HG03558 (cell line): ENCODE data around the gene NT5C3A.

ENCODE experiments used
- ATAC-seq: cut with Tn5 transposase; IDR thresholded peaks from one replicate; pipeline ENCODE4 v1.9.1; 2021; ENCODE audit warnings: moderate number of reproducible peaks; ENCODE audit not compliant: unreplicated experiment; ENCODE audit errors: extremely low read depth

NT5C3A gene

DNA sequence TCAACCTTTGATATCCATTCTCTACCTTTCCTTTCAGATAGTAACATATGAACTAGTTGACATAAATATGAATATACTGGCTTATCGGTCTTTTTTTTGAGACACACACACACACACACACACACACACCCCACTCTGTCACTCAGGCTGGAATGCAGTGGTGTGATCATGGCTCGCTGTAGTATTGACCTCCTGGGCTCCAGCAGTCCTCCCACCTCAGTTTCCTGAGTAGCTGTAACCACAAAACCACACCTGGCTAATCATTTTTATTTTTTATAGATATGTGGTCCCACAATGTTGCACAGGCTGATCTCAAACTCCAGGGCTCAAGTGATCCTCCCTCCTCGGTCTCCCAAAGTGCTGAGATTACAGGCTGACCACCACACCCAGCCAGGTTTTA lies 14.2 kb upstream of the NT5C3A start:
- no peak for ATAC-seq

DNA sequence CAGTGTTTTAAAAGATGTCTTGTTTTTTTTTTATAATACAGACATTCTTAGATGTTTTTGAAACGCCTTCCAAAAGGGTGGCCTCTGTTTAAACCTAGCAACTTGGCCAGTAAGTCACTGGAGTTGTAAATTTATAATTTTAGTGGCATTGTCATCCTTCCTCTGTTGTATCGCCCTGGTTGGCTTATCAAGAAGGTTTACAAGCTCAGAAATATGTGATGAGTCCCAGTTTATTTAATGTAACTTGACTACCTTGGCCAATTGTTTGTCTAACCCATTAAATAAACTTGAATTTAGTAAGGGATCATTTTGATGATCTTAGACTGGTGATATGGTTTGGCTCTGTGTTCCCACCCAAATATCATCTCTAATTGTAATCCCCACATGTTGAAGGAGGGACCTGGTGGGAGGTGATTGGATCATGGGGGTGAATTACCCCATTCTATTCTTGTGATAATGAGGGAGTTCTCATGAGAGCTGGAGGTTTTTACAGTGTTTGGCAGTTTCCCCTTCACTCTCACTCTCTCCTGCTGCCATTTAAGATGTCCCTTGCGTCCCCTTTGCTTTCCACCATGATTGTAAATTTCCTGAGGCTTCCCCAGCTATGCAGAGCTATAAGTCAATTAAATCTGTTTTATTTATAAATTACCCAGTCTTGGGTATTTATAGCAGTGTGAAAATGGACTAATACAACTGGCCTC lies 13.4 kb upstream of the NT5C3A start:
- no peak for ATAC-seq

DNA sequence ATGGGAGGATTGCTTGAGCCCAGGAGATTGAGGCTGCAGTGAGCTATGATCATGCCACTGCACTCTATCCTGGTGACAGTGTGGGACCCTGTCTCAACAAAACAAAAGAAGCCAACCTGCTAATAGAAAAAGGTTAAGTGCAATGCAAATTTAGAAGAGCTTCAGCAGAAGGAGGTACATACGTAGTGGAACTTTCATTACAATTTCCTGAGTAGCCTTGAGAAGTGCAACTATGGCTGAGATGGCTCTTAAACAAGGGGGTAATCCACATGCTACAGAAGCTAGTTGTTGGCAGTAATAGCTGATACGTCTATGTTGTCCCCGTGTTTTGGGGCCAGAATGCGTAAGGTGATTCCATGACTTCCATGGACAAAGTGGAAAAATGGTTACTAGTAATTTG lies 10.7 kb upstream of the NT5C3A start:
- ATAC-seq, result no peak

DNA sequence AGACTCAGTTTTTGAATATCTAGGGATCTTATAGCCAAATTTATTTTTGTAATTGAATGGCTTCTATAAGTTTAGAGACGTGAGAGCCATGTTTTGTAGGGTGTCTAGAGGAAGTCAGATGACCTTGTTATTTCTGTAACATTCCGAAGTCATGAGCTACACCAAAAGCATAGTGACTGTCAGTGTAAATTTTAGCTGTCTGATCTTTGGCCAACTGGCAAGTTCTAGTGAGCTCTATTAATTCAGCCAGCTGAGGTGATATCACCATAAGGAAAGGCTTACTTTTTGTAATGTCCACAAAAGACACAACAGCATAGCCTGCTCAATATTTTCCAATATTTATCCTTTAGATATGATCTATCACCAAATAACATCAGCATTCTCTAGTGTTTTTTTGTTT lies 9.9 kb upstream of the NT5C3A start:
- no peak for ATAC-seq

DNA sequence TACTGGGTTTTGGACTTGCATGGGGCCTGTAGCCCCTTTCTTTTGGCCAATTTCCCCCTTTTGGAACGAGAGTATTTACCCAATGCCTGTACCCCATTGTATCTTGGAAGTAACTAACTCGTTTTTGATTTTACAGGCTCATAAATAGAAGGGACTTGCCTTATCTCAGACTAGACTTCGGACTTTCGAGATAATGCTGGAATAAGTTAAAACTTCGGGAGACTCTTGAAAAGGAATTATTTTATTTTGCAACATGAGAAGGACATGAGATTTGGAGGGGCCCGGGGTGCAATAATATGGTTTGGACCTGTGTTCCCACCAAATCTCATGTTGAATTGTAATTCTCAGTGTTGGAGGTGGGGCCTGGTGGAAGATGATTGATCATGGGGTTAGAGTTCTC lies 8.3 kb upstream of the NT5C3A start:
- no peak for ATAC-seq

DNA sequence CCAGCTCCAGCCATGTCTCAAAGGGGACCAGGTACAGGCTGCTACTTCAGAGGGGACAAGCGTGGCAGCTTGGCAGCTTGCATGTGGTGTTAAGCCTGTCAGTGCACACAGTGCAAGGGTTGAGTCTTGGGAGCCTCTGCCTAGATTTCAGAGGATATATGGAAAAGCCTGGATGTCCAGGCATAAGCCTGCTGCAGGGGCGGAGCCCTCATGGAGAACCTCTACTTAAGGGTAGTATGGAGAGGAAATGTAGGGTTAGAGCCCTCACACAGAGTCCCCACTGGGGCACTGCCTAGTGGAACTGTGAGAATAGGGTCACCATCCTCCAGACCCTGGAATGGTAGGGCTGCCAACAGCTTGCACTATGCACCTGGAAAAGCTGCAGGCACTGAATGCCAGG lies 7.7 kb upstream of the NT5C3A start:
- ATAC-seq, result no peak

DNA sequence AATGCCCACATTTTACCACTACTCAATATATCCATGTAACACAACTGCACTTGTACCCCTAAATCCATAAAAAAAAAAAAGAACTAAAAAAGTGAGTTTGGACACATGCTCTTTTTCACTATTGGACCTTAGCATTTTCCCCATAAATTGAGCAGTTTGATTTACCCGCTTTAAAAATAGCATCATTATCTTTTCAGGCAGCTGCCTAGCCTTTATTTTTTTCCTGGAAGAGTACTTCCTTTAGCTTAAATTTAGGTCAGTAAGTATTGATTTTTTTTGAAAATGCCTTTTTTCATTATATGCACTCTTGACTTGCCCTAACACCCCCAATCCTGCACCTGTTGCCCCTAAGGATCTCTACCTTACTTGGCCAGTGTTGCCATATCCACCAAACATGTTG lies 5.3 kb upstream of the NT5C3A start:
- ATAC-seq, result no peak

DNA sequence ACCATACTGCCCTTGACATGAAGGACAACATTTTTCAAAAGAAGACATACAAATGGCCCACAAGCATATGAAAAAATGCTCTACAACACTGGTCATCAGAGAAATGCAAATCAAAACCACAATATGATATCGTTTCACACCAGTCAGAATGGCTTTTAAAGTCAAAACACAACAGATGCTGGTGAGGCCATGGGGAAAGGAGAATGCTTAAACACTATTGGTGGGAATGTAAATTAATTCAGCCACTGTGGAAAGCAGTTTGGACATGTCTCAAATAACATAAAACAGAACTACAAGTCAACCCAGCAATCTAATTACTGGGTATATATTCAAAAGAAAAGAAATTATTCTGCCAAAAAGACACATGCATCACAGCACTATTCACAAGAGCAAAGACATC lies 4.2 kb upstream of the NT5C3A start:
- ATAC-seq, result no peak

DNA sequence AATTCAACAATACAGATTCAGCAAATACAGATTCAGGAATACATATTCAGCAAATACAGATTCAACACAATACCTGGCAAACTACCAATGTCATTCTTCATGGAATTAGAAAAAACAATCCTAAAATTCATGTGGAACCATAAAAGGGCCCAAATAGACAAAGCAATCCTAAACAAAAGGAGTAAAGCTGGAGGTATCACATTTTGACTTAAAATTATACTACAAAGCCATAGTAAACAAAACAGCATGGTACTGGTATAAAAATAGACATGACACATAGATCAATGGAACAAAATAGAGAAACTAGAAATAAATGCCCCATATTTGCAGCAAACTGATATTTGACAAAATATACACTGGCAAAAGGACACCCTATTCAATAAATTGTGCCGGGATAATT lies 3.4 kb upstream of the NT5C3A start:
- no peak for ATAC-seq

DNA sequence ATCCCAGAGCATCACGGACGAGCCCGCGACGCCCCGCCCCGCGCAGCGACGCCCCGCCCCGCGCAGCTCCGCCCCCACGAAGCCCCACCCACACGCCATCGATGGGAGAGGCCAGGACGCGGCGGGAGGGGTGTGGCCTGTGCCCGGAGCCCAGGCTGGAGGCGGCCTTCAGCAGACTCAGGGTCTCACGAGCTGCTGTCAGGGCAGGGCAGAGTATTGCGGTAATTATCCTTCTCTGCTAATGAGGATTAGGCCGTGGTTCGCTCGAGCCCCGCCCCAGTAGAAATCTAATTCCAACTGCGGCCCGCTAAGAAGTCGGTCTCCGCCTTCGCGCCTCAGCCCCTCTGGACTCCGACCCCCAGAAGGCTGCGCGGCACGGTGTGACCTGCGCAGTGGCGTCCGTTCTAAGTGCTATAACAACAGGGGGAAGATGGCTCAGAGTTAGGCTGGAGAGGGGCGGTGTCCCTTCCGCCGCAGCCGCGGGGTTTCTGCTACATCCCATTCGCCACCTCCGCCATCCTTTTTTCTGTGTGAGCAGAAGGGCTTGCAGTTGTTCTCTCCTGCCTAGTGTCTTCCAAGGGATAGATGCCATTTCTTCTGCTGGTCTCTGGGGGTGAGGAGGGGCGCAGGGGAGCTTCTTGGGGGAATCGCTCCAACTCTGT lies 337 bp upstream of the NT5C3A start:
- ATAC-seq, result peak; percentile 86

DNA sequence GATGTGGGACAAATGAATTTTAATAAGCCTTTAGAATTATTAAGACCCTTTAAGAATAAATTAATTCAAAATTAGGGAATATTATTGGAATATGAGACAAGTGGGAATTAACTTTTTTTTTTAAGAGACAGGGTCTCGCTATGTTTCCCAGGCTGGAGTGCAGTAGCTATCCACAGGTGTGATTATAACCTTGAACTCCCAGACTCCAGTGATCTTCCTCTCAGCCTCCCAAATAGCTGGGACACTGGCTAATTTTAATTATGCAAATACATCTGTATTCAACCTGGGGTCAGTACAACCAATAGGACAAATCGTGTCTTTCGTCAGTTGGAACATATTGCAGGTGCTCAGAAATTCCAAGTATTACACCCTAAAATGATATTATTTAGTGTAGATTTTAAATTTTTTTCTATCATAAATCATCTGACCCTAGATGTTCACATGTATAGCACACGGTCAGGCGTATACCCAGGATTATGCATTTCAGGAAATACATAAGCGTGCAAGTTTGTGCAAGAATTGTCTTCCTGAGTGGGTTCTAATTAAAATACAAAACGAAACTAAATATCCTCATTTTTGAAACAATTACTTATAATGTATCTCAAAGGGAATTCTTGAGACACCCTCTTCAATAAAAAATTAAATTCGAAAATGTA lies 1.2 kb downstream of the NT5C3A start:
- no peak for ATAC-seq

DNA sequence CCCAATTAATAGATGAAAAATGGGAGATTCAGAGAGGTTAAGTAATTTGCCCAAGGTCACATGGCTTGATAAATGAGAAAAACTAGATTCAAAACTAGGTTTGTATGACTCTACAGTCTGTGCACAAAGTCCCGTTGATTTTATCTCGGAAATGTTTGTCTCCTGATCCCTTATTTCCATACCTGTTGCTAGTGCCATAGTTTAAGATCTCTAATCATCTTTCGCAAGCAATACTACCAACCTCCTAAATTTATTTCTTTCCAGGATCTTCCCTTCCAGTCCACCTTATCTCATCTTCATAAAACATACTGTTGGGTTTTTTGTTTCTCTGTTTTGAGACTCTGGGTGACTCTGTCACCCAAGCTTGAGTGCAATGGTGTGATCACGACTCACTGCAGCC lies 2.9 kb downstream of the NT5C3A start:
- ATAC-seq, result no peak

DNA sequence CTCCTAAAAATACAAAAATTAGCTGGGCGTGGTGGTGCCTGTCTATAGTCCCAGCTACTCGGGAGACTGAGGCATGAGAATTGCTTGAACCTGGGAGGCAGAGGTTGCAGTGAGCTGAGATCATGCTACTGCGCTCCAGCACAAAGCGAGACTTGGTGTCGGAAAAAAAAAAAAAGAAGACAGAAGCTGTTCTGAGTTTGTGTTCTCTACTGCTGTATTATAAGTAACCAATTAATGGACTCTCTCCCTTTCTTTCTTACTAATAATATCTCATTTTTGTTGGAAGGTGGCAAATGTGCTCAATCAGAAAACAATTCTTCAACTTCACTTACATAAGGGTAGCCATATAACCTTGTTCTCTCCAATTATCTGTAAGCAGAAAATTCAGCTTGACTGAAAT lies 7.4 kb downstream of the NT5C3A start:
- ATAC-seq, result no peak

DNA sequence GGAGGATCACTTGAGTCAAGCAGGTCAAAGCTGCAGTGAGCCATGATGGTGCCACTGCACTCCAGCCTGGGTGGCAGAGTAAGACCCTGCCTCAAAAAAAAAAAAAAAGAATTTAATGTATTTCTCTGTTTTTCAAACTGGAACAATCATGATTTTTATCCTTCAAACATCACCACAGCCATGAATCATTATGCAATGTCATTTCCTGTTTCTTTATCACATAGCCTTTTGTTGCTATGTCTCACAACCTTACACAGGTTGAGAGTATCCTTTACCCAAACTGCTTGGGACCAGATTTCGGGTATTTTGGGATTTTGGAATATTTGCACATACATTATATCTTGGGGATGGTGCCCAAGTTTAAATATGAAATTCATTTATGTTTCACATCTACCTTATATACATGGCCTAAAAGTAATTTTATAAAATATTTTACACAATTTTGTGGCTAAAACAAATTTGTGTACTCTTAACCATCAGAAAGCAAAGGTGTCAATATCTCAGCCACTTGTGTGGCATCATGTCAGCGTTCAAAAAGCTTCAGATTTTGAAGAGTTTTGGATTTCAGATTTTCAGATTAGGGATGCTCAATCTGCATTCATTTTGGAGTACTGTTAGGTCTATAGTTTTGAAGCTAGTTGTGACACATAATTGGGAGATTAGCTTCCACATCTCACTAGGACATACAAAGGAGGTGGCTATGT lies 8.2 kb downstream of the NT5C3A start:
- ATAC-seq, result no peak

DNA sequence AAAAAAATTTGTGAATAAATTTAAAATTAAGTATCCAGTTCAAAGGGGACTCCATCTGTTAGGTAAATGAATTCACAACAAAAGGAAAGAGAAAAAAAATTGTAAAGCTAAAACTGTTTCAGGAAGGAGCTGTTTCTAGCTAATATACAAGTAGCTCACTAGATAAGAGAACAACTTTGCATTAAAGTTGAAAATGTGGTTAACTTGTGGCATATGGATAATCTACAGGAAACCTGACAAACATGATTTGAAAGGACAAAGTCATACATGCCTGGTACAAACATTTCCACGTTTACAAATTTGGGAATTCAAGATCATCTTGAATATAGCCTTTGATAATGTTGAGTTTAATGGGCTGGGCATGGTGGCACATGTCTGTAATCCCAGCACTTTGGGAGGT lies 8.9 kb downstream of the NT5C3A start:
- no peak for ATAC-seq

DNA sequence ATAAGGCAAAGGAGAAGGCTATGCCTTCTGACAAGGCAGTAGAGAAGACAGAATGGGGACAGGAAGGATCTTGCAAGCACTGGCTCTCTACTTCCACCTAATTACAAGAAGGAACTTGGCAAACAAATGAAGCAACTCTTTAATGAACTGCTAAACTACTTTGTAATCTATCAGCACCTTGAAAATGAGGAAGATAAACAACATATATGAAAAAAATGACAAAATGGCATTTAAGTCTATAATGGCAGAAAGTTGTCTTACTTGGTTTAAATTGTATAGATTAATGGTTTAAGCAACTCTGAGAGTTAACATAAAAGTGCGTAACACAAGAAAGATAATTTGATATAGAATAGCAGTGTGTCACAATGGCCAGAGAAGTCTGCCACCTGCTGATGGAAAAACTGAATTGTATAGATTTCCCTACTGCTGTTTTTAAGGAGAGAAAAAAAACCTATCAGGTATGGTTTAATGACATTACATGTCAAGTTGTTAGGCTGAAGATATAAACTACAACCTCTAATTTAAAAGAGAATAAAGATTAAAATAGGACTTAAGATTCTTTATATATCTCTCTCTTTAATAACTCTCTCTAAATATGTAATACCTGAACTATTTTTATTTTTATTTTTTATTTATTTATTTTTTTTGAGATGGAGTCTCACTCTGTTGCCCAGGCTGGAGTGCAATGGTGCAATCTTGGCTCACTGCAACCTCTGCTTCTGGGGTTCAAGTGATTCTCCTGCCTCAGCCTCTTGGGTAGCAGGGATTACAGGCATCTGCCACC lies 11.8 kb downstream of the NT5C3A start:
- no peak for ATAC-seq

DNA sequence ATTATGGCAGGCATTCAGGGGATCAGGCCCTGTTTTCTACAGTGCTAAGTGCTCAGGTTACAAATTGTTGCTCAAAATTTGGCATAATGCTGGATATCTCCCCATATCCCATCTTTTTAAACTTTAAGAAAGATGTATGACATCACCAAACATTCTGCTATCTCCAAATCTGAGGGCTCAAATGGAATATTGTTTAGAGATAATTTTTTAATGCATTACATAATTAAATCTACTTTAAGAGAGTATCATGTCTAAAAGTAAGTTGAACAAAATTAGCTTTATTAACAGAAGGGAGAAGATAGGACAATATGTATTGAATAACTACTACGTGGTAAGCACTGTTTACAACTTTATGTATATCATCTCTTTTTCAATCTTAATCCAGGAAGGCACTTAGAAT lies 13.9 kb downstream of the NT5C3A start:
- ATAC-seq, result no peak

DNA sequence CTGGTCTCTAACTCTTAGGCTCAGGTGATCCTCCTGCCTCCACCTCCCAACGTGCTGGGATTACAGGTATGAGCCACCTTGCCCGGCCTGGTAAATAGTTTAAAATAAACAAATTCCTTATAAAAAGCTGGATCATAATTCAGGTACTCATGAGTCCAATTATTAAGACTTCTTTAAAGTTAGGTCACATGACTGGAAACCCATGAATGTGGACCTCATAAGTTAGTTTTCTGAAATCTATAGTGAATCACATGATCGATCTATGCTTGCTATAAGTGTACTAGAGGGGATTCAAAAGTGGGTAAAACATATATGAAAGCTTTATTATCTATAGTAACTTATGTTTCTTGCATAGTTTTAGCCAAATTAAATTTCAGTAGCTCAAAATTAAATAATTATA lies 14.3 kb downstream of the NT5C3A start:
- ATAC-seq, result no peak

DNA sequence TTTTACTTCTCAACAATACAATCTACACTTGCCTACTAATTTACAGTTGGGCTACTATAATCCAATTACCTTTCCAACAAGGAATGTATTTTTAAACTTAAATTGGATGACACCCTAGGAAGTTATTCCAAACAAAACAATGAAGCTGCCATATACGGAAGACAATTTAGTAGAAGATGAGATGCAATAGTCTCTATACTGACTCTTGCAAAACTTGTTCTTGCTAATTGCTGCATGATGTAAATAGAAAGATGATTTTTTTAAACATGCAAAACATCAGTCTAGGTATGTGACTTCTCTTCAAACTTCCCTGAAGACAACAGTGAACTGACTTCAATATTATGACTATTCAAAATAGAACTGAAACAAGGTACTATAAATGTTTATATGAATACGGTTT lies 17.6 kb downstream of the NT5C3A start:
- ATAC-seq, result no peak

DNA sequence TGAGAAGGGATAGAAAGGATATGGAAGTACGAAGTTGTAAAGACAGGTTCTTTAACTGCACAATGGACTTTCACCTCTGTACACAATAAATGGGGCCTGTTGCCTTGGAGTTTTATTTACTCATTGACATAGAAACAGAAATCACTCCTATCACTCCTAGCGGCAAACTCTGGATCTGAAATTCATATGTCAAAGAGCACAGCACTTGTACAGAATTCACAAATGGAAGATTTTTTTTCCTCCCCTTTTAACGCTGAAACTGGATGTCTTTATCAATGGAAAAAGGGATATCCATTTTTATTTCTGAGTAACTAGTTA lies 18.2 kb downstream of the NT5C3A start:
- ATAC-seq, result no peak
